Activated CD4-positive, alpha-beta T cell treated with anti-CD3 and anti-CD28 coated beads, Interleukin-2, Interleukin-6, amounts not matched to agents 100 ng/mL and 50 ng/mL, durations not matched to agents 16 hours and 8 hours (primary cell): Measurements from ENCODE around the gene TCHHL1.
"Not testable (repeated sequence)": the region's sequence is repeated elsewhere in the genome, so short reads cannot be mapped to it uniquely, and the experiment has no call there.

Experiments
- DNase-seq: peaks from one replicate; pipeline ENCODE4 v3.0.0-alpha.2; 2020

The TCHHL1 gene

GRCh38 chr1:152084853-152085252, 4.0 kb downstream of the TCHHL1 start:
- DNase-seq = no peak

GRCh38 chr1:152081026-152081425, 7.8 kb downstream of the TCHHL1 start:
- not testable (repeated sequence) for DNase-seq

GRCh38 chr1:152080494-152080893, 8.4 kb downstream of the TCHHL1 start:
- DNase-seq = not testable (repeated sequence)

- no peak for DNase-seq
Measured at GRCh38 chr1:152078831-152079441, 9.9 kb downstream of the TCHHL1 start.

- DNase-seq = no peak
Measured at GRCh38 chr1:152072311-152072710, 16.6 kb downstream of the TCHHL1 start.

- no peak for DNase-seq
Measured at GRCh38 chr1:152071123-152071522, 17.7 kb downstream of the TCHHL1 start.

- DNase-seq = no peak
Measured at GRCh38 chr1:152067929-152068328, 20.9 kb downstream of the TCHHL1 start.

GRCh38 chr1:152067150-152067549, 21.7 kb downstream of the TCHHL1 start:
- no peak for DNase-seq

- no peak for DNase-seq
Measured at GRCh38 chr1:152061952-152062351, 26.9 kb downstream of the TCHHL1 start.

GRCh38 chr1:152053375-152053774, 35.5 kb downstream of the TCHHL1 start:
- DNase-seq = no peak

GRCh38 chr1:152052606-152053005, 36.3 kb downstream of the TCHHL1 start:
- peak; percentile 87 for DNase-seq

GRCh38 chr1:152050886-152051675, 37.8 kb downstream of the TCHHL1 start:
- no peak for DNase-seq

- peak; percentile 38 for DNase-seq
Measured at GRCh38 chr1:152049291-152050083, 39.4 kb downstream of the TCHHL1 start.

GRCh38 chr1:152048416-152049009, 40.4 kb downstream of the TCHHL1 start:
- DNase-seq = peak; percentile 87

GRCh38 chr1:152047730-152048415, 41.0 kb downstream of the TCHHL1 start:
- DNase-seq = peak; percentile 96

- no peak for DNase-seq
Measured at GRCh38 chr1:152047413-152047729, 41.5 kb downstream of the TCHHL1 start.

GRCh38 chr1:152044386-152044785, 44.5 kb downstream of the TCHHL1 start:
- no peak for DNase-seq

- DNase-seq = no peak
Measured at GRCh38 chr1:152043870-152044269, 45.0 kb downstream of the TCHHL1 start.

GRCh38 chr1:152042030-152042429, 46.8 kb downstream of the TCHHL1 start:
- DNase-seq = no peak

GRCh38 chr1:152039886-152040285, 49.0 kb downstream of the TCHHL1 start:
- no peak for DNase-seq

GRCh38 chr1:152039461-152039860, 49.4 kb downstream of the TCHHL1 start:
- DNase-seq = no peak

- no peak for DNase-seq
Measured at GRCh38 chr1:152038871-152039270, 50.0 kb downstream of the TCHHL1 start.
